ENCODE measurements around the gene TERB1. TPM values are rescaled to one million over a fixed set of nuclear protein-coding genes. Genes with fewer than 3 reads are reported as not detected.
A peak's percentile ranks its signal among the peaks of the same experiment; 100 is the strongest.

TERB1 gene
- total and polyA plus RNA-seq, 2 of the 13 experiments (the other 11 are each of a cell fraction or from before 2014, with no cell fraction given) = not detected

DNA sequence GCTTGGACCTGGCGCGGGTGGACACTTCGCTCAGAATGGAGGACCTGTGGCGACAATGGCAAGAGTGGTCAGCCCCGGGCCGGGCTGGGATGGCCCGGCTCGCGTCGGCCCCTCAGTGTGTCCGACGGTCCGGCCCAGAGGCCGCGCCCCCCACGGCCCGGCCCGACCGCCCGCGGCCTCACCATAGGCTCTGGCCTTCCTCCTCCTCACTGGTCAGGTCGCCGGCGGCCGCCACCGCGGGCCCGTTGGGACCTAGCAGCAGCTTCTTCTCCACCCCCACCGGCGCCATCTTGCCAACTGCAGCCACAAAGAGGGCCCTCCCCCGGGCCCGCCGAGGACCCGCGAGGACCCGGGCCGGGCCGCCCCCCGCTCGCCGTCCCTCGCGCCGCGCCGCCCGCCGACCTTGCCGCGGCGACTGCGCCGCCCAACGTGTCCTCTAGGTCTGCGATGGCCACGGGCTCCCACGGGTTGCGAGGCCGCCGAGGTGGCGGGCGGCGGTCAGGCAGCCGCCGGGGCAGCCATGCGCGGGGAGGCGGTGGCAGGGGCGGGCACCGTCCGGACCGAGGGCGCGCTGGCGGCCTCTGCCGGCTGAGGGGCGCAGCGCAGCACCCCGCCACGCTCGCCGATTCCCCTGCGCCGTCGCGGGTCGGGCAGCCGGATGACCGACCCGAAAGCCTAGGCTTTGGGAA lies 49.9 kb downstream of the TERB1 start, which contains the start of gene DYNC1LI2 (continued):
- no peak for TF ChIP-seq NONO (IDR thresholded peaks at IDR 0.05)
- TF ChIP-seq NONO (CRISPR knock-in tag; conservative IDR thresholded peaks at IDR 0.05) = peak; percentile 73
- no peak for TF ChIP-seq RERE (CRISPR knock-in tag; IDR thresholded peaks at IDR 0.05; ENCODE audit: low read depth)
- TF ChIP-seq, protein P1, sequence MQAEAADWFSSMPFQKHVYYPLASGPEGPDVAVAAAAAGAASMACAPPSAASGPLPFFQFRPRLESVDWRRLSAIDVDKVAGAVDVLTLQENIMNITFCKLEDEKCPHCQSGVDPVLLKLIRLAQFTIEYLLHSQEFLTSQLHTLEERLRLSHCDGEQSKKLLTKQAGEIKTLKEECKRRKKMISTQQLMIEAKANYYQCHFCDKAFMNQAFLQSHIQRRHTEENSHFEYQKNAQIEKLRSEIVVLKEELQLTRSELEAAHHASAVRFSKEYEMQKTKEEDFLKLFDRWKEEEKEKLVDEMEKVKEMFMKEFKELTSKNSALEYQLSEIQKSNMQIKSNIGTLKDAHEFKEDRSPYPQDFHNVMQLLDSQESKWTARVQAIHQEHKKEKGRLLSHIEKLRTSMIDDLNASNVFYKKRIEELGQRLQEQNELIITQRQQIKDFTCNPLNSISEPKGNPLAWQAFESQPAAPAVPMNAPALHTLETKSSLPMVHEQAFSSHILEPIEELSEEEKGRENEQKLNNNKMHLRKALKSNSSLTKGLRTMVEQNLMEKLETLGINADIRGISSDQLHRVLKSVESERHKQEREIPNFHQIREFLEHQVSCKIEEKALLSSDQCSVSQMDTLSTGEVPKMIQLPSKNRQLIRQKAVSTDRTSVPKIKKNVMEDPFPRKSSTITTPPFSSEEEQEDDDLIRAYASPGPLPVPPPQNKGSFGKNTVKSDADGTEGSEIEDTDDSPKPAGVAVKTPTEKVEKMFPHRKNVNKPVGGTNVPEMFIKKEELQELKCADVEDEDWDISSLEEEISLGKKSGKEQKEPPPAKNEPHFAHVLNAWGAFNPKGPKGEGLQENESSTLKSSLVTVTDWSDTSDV (CRISPR knock-in tag; IDR thresholded peaks at IDR 0.05) = peak; percentile 12; the same call in 1 of the 2 replicates
- TF ChIP-seq, protein P2, sequence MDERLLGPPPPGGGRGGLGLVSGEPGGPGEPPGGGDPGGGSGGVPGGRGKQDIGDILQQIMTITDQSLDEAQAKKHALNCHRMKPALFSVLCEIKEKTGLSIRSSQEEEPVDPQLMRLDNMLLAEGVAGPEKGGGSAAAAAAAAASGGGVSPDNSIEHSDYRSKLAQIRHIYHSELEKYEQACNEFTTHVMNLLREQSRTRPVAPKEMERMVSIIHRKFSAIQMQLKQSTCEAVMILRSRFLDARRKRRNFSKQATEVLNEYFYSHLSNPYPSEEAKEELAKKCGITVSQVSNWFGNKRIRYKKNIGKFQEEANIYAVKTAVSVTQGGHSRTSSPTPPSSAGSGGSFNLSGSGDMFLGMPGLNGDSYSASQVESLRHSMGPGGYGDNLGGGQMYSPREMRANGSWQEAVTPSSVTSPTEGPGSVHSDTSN (CRISPR knock-in tag; IDR thresholded peaks at IDR 0.05) = no peak
- no peak for TF ChIP-seq REL (CRISPR knock-in tag; conservative IDR thresholded peaks at IDR 0.05)
- TF ChIP-seq ZFP36 (IDR thresholded peaks at IDR 0.05; ENCODE audit: borderline replicate concordance, low read depth, low read length, partially characterized antibody) = no peak
- TF ChIP-seq SOX13 (IDR thresholded peaks at IDR 0.05) = no peak
- TF ChIP-seq SOX13 (CRISPR knock-in tag; conservative IDR thresholded peaks at IDR 0.05 in 1 of 2, IDR thresholded peaks at IDR 0.05 in 1 of 2) = no peak
- peak; percentile 55 for TF ChIP-seq KAT8 (CRISPR knock-in tag; IDR thresholded peaks at IDR 0.05)
- TF ChIP-seq EHMT2 (IDR thresholded peaks at IDR 0.05; ENCODE audit: borderline replicate concordance, low read depth, low read length) = no peak
- TF ChIP-seq MED8 (CRISPR knock-in tag; IDR thresholded peaks at IDR 0.05; ENCODE audit: insufficient replicate concordance) = peak; percentile 41
- TF ChIP-seq GZF1 (CRISPR knock-in tag; IDR thresholded peaks at IDR 0.05) = no peak
- no peak for TF ChIP-seq E2F2 (CRISPR knock-in tag; IDR thresholded peaks at IDR 0.05; ENCODE audit: borderline replicate concordance)
- no peak for TF ChIP-seq ZNF570 (CRISPR knock-in tag; IDR thresholded peaks at IDR 0.05; ENCODE audit: borderline replicate concordance)
- TF ChIP-seq TEAD2 (CRISPR knock-in tag; IDR thresholded peaks at IDR 0.05) = no peak
- no peak for TF ChIP-seq SMARCC2 (IDR thresholded peaks at IDR 0.05)
- peak; percentile 45; the same call in 1 of the 2 replicates for TF ChIP-seq ZNF768 (CRISPR knock-in tag; IDR thresholded peaks at IDR 0.05)
- no peak for TF ChIP-seq MTF1 (CRISPR knock-in tag; IDR thresholded peaks at IDR 0.05)
